Activated CD4-positive, alpha-beta T cell treated with anti-CD3 and anti-CD28 coated beads, Interleukin-2, amount 50 U/mL, for 1 hour (primary cell): Measurements from ENCODE around the gene FBRSL1.
"Not testable (repeated sequence)": the region's sequence is repeated elsewhere in the genome, so short reads cannot be mapped to it uniquely, and the experiment has no call there.

Experiments
- DNase-seq: peaks from one replicate; pipeline ENCODE4 v3.0.0-alpha.2; 2020

Gene FBRSL1

GRCh38 chr12:132489602-132490266, at the start of gene FBRSL1:
FBRSL1 (plus strand) TSS chr12:132490151.
- DNase-seq, result peak; percentile 96

- DNase-seq, result not testable (repeated sequence)
Measured at GRCh38 chr12:132440420-132440819, 49.5 kb upstream of the FBRSL1 start.

- no peak for DNase-seq
Measured at GRCh38 chr12:132441871-132442863, 47.8 kb upstream of the FBRSL1 start.

- DNase-seq, result no peak
Measured at GRCh38 chr12:132443091-132443490, 46.9 kb upstream of the FBRSL1 start.

- DNase-seq, result no peak
Measured at GRCh38 chr12:132444283-132444682, 45.7 kb upstream of the FBRSL1 start.

GRCh38 chr12:132444957-132445883, 44.7 kb upstream of the FBRSL1 start:
- DNase-seq, result peak; percentile 72

- peak; percentile 71 for DNase-seq
Measured at GRCh38 chr12:132445884-132446632, 43.9 kb upstream of the FBRSL1 start.

GRCh38 chr12:132446633-132447326, 43.2 kb upstream of the FBRSL1 start:
- no peak for DNase-seq

- DNase-seq, result no peak
Measured at GRCh38 chr12:132447327-132447720, 42.6 kb upstream of the FBRSL1 start.

- DNase-seq, result no peak
Measured at GRCh38 chr12:132447731-132448462, 42.1 kb upstream of the FBRSL1 start.

GRCh38 chr12:132448463-132448820, 41.5 kb upstream of the FBRSL1 start:
- DNase-seq, result no peak

- no peak for DNase-seq
Measured at GRCh38 chr12:132449565-132450417, 40.2 kb upstream of the FBRSL1 start.

- no peak for DNase-seq
Measured at GRCh38 chr12:132450418-132451171, 39.4 kb upstream of the FBRSL1 start.

- DNase-seq, result no peak
Measured at GRCh38 chr12:132451172-132451835, 38.6 kb upstream of the FBRSL1 start.

- DNase-seq, result no peak
Measured at GRCh38 chr12:132451836-132452195, 38.1 kb upstream of the FBRSL1 start.

- no peak for DNase-seq
Measured at GRCh38 chr12:132452596-132453350, 37.2 kb upstream of the FBRSL1 start.

GRCh38 chr12:132453361-132454192, 36.4 kb upstream of the FBRSL1 start:
- DNase-seq, result no peak
